ENCODE data around the gene RAB39A. TPM values are rescaled to one million over a fixed set of nuclear protein-coding genes. Genes with fewer than 3 reads are reported as not detected.
"Not testable (repeated sequence)": the region's sequence is repeated elsewhere in the genome, so short reads cannot be mapped to it uniquely, and the experiment has no call there.

The RAB39A gene
- total RNA-seq, 1 donor from 2014 or later = not detected

DNA sequence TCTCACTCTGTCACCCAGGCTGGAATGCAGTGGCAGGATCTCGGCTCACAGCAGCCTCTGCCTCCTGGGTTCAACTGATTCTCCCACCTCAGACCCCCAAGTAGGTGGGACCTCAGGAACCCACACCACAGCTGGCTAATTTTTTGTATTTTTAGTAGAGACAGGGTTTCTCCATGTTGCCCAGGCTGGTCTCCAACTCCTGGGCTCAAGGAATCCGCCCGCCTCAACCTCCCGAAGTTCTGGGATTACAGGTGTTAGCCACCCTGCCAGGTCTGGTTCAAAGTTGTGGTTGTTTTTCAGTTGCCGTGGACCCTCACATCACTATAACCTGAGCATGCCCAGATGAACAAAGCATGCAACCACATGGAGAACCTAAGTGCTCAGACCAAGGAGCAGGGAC lies 13.0 kb upstream of the RAB39A start:
- H3K9me3 Mint-ChIP-seq (ENCODE audit: low read depth) = no peaks in the 10 kb centered on the region
- H3K27me3 Mint-ChIP-seq (ENCODE audit: low read depth) = peaks cover 12% of the 10 kb centered on the region
- H3K36me3 Mint-ChIP-seq (ENCODE audit: low read depth) = no peaks in the 10 kb centered on the region
- no peak overlapping the region for H3K4me3 Mint-ChIP-seq (ENCODE audit: unreplicated experiment)
- H3K4me1 Mint-ChIP-seq (ENCODE audit: low read depth) = no peaks in the 10 kb centered on the region
- no peak for DNase-seq (ENCODE audit: low spot score)
- no peak overlapping the region for H3K27ac Mint-ChIP-seq (ENCODE audit: unreplicated experiment)
- TF ChIP-seq, protein P1, sequence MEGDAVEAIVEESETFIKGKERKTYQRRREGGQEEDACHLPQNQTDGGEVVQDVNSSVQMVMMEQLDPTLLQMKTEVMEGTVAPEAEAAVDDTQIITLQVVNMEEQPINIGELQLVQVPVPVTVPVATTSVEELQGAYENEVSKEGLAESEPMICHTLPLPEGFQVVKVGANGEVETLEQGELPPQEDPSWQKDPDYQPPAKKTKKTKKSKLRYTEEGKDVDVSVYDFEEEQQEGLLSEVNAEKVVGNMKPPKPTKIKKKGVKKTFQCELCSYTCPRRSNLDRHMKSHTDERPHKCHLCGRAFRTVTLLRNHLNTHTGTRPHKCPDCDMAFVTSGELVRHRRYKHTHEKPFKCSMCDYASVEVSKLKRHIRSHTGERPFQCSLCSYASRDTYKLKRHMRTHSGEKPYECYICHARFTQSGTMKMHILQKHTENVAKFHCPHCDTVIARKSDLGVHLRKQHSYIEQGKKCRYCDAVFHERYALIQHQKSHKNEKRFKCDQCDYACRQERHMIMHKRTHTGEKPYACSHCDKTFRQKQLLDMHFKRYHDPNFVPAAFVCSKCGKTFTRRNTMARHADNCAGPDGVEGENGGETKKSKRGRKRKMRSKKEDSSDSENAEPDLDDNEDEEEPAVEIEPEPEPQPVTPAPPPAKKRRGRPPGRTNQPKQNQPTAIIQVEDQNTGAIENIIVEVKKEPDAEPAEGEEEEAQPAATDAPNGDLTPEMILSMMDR (IDR thresholded peaks at IDR 0.05) = no peak

DNA sequence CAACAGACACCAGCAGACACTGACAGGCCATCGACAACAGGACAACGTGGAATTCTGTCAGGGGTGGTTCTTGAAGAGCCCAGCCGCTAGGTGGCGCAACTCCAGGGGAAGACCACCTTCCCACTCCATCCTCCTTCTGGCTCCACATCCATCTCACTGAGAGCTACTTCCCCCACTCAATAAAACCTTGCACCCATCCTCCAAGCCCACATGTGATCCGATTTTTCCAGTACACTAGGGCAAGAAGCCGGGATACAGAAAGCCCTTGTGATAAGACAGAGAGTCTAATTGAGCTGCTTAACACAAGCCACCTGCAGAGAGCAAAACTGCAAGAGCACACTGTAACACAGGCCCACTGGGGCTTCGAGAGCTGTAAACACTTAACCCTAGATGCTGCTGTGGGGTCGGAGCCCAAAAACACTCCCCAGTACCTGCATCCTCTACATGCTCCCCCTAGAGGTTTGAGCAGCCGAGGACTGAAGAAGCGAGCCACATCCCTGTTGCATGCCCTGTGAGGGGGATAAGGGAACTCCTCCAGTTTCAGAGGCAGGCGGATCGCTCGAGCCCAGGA lies 11.5 kb upstream of the RAB39A start:
- no peaks in the 10 kb centered on the region for H3K36me3 Mint-ChIP-seq (ENCODE audit: low read depth)
- H3K4me1 Mint-ChIP-seq (ENCODE audit: low read depth) = no peaks in the 10 kb centered on the region
- DNase-seq (ENCODE audit: low spot score) = no peak
- peaks cover 12% of the 10 kb centered on the region for H3K27me3 Mint-ChIP-seq (ENCODE audit: low read depth)
- no peaks in the 10 kb centered on the region for H3K9me3 Mint-ChIP-seq (ENCODE audit: low read depth)
- TF ChIP-seq, protein P1 (IDR thresholded peaks at IDR 0.05) = peak; percentile 77
- no peak overlapping the region for H3K27ac Mint-ChIP-seq (ENCODE audit: unreplicated experiment)
- H3K4me3 Mint-ChIP-seq (ENCODE audit: unreplicated experiment) = no peak overlapping the region

DNA sequence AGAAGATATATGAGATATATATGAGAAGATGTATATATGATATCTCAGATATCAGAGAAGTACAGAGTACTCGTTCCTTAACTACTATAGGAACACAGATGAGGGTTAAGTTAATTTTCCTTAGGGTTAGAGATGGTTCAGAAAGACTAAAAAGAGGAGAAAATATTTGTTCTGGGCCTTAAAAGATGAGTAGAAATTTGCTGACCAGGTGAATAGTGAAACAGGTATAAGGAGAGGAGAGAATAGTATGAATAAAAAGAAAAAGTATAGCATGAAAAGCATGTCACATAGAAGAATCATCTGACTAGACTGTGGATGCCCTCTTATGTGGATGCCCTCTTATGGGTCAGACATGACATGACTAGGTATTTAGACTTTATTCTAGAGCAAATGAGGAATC lies 6.3 kb upstream of the RAB39A start:
- H3K9me3 Mint-ChIP-seq (ENCODE audit: low read depth) = no peaks in the 10 kb centered on the region
- H3K27ac Mint-ChIP-seq (ENCODE audit: unreplicated experiment) = no peak overlapping the region
- TF ChIP-seq, protein P1 (IDR thresholded peaks at IDR 0.05) = no peak
- H3K27me3 Mint-ChIP-seq (ENCODE audit: low read depth) = peaks cover 20% of the 10 kb centered on the region
- DNase-seq (ENCODE audit: low spot score) = no peak
- no peak overlapping the region for H3K4me3 Mint-ChIP-seq (ENCODE audit: unreplicated experiment)
- no peaks in the 10 kb centered on the region for H3K4me1 Mint-ChIP-seq (ENCODE audit: low read depth)
- H3K36me3 Mint-ChIP-seq (ENCODE audit: low read depth) = peaks cover 2% of the 10 kb centered on the region

DNA sequence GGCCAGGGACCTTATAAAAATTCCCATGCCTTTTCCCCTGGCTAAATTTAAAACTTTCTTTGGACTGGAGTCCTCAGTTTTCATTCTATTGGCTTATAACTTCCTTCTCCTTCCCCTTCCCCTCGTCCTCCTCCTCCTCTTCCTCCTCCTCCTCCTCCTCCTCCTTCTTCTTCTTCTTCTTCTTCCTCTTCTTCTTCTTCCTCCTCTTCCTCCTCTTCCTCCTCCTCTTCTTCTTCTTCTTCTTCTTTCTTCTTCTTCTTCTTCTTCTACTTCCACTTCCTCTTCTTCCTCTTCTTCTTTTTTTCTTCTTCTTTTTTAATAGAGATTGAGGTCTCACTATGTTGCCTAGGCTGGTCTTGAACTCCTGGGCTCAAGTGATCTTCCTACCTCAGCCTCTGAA lies 4.7 kb upstream of the RAB39A start:
- H3K27me3 Mint-ChIP-seq (ENCODE audit: low read depth) = peaks cover 20% of the 10 kb centered on the region
- DNase-seq (ENCODE audit: low spot score); H3K27ac Mint-ChIP-seq (ENCODE audit: unreplicated experiment); H3K9me3 Mint-ChIP-seq (ENCODE audit: low read depth); H3K36me3 Mint-ChIP-seq (ENCODE audit: low read depth); H3K4me3 Mint-ChIP-seq (ENCODE audit: unreplicated experiment); H3K4me1 Mint-ChIP-seq (ENCODE audit: low read depth): not testable (repeated sequence)

DNA sequence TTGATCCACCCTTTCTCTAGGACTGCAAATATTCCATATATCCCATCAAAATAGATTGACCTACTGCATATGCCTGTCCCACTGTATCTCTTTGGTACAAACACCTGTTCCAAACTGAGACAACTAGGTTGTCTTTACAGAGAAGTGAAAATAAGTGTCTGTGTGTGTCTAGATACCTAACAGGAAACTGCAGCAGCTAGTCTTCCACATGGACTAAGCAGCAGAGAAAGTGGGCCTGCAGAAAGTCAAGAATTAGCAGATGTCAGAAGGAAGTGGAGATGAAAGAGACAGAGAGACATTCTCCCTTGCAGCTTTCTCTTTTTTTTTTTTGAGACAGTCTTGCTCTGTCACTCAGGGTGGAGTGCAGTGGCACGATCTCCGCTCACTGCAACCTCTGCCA lies 3.9 kb upstream of the RAB39A start:
- no peaks in the 10 kb centered on the region for H3K9me3 Mint-ChIP-seq (ENCODE audit: low read depth)
- peaks cover 23% of the 10 kb centered on the region for H3K27me3 Mint-ChIP-seq (ENCODE audit: low read depth)
- TF ChIP-seq, protein P1 (IDR thresholded peaks at IDR 0.05) = no peak
- H3K4me3 Mint-ChIP-seq (ENCODE audit: unreplicated experiment) = no peak overlapping the region
- no peak overlapping the region for H3K27ac Mint-ChIP-seq (ENCODE audit: unreplicated experiment)
- H3K4me1 Mint-ChIP-seq (ENCODE audit: low read depth) = peaks cover 6% of the 10 kb centered on the region
- H3K36me3 Mint-ChIP-seq (ENCODE audit: low read depth) = peaks cover 2% of the 10 kb centered on the region
- no peak for DNase-seq (ENCODE audit: low spot score)

DNA sequence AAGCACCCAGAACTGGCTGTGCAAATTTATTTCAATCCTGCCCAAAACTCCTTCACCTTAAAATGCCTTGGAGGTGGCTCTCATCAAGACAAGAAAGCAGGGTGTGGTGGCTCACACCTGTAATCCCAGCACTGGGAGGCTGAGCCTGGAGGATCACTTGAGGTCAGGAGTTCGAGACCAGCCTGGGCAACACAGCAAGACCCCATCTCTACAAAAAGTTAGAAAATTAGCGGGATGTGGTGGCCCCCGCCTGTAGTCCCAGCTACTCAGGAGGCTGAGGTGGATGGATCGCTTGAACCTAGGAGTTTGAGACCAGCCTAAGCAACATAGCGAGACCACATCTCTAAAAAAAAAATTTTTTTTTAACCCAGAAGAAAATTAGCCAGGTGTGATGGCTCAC lies 689 bp upstream of the RAB39A start:
- Mint-ChIP-seq H3K27ac (ENCODE audit: unreplicated experiment) (no peak overlapping the region), H3K4me3 (ENCODE audit: unreplicated experiment) (peak overlapping the region; percentile 65), H3K4me1 (ENCODE audit: low read depth) (peaks cover 6% of the 10 kb centered on the region), H3K36me3 (ENCODE audit: low read depth) (peaks cover 2% of the 10 kb centered on the region), H3K27me3 (ENCODE audit: low read depth) (peaks cover 33% of the 10 kb centered on the region), H3K9me3 (ENCODE audit: low read depth) (no peaks in the 10 kb centered on the region)
- TF ChIP-seq, protein P1 (IDR thresholded peaks at IDR 0.05) = no peak
- DNase-seq (ENCODE audit: low spot score) = no peak
